Activated effector memory CD4-positive, alpha-beta T cell treated with Interleukin-2 at 50 U/mL for 16 hours (primary cell): ENCODE data around the gene ZNF445.
"Not testable (repeated sequence)": the region's sequence is repeated elsewhere in the genome, so short reads cannot be mapped to it uniquely, and the experiment has no call there.

ENCODE experiments used
- DNase-seq: peaks from one replicate; pipeline ENCODE4 v3.0.0-alpha.2; 2020

ZNF445 gene

GRCh38 chr3:44477312-44478030 lies at the start of gene ZNF445:
Gene ZNF445 (minus strand): TSS chr3:44477670. CDS start chr3:44455549, 22,121 bp downstream.
- DNase-seq, result peak; percentile 67

DNA sequence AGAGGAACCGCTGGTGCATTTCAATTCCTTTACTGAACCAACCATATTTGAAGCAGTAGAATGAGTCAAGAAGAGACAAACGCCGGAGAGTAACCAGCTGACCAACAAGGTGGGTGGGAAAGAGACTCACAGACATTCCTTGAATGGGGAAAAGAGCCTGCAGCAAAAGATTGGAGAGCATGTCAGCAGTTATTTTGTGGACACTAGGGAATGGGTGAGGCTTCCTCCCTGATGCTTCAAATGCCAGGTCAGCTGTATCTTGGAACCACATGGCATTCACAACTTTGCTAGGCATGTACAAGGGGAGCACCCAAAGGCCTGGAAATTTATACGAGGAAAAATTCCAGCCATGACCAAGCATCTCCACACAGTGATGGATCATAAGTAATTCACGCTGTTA lies 47.6 kb upstream of the ZNF445 start:
- DNase-seq, result no peak

DNA sequence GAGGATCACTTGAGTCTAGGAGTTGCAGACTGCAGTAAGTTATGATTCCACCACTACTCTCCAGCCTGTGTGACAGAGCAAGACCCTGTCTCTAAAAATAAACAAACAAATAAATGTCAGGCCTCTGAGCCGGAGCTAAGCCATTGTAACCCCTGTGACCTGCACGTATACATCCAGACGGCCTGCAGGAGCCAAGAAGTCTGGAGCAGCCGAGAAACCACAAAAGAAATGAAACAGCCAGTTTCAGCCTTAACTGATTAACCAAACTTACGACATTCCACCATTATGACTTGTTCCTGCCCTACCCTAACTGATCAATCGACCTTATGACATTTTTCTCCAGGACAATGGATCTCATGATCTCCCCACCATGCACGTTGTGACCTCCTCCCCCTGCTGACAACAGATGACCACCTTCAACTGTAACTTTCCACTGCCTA lies 45.0 kb upstream of the ZNF445 start:
- DNase-seq, result no peak

- no peak for DNase-seq
Observed at GRCh38 chr3:44521721-44522120, 44.3 kb upstream of the ZNF445 start.

DNA sequence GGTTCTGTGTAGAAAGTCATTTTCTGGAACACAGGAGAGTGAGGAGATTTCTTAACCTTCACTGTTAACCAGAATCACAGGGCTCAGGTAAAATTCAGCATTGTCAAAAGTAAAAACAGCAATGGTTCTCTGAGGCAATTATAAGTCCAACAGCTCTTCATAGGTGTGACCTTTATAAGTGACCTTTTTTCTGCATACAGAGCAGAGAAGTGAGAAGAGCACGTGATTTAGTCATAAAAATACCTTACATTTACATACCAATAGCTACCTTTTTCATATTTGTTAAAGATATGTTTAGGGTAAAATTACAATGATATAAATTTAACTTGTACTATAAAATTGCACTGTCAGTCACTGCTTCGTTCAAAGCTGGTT lies 41.3 kb upstream of the ZNF445 start:
- DNase-seq, result no peak

DNA sequence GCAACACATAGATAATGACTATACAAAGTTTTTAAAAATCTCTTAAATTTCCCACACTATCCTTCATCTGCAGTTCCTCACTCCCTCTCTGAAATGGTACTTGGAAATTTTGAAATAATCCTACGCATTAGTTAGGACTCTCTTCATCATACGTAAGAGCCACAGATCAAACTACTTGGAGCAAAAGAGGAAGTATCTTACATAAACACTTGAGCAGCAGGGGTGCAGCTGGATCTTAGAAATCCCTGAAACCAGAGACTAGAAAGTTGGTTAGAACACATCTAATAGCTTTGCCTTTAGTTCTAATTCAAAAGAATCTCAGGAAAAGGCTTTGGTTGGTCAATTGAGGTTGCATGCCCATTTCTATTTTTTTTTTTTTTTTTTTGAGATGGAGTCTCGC lies 38.8 kb upstream of the ZNF445 start:
- no peak for DNase-seq

- no peak for DNase-seq
Observed at GRCh38 chr3:44513513-44513912, 36.0 kb upstream of the ZNF445 start.

DNA sequence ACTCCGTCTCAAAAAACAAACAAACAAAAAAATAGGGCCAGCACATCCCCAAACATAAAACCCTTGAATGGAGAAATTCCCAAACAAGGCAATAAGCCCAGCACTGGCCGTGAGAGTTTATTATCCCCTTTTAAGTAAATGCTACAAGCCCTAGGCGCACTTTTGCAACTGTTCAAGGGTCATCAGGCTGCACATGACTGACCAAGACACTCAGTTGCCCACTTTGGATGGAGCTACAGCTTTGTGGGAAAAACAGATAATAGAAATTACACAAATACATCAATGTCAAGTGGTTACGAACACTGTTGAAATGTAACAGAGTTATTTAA lies 33.7 kb upstream of the ZNF445 start:
- DNase-seq, result no peak

DNA sequence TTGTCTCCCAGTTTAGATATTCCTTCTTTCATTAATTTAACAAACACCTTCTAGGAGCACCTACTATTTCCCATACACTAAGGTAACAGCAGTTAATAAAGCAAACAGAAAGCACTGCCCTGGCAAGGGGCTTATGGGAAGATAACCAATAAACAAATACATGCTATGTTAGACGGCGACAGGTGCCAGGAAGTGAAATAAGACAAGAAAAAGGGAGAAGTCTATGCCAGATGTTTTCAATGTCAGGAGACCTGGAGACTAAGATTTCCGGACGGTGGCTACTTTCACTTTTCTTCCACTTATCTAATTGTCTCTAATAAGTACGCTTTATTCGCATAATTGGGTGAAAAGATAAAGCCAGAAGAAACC lies 32.5 kb upstream of the ZNF445 start:
- no peak for DNase-seq

- no peak for DNase-seq
Observed at GRCh38 chr3:44509393-44509921, 32.0 kb upstream of the ZNF445 start.

GRCh38 chr3:44506961-44507360 lies 29.5 kb upstream of the ZNF445 start:
- no peak for DNase-seq

GRCh38 chr3:44506556-44506955 lies 29.1 kb upstream of the ZNF445 start:
- no peak for DNase-seq

DNA sequence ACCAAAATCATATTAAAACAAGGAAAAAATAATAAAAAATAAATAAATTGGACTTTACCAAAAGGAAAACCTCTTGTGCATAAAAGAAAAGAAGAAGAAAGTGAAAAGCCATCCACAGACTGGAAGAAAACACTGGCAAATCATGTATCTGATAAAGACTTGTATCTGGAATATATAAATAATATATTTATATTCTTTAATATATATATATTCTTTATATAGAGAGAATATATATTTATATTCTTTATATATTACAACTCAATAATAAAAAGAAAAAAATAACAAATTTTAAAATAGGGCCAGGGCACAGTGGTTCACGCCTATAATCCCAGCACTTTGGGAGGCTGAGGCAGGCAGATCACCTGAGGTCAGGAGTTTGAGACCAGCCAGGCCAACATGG lies 27.1 kb upstream of the ZNF445 start:
- no peak for DNase-seq

DNA sequence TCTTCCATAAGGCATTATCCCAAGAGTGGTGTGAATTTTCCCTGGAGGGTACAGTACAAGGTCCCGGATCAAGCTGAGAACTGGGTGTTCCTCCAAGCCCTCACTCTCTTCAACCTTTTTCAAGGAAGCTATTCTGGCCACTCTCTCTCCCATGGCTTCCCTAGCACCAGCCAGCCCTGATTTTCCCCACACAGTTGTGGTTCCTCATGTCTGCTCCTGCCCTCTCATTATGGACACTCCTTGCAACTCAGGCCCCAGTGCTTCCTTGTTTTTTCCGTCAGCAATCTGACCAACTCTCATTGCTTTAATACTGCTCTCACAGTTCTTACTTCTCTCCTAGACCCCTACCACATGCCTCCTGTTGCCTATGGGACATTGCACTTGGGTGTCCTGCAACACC lies 25.7 kb upstream of the ZNF445 start:
- not testable (repeated sequence) for DNase-seq

- DNase-seq, result no peak
Observed at GRCh38 chr3:44501971-44502370, 24.5 kb upstream of the ZNF445 start.

DNA sequence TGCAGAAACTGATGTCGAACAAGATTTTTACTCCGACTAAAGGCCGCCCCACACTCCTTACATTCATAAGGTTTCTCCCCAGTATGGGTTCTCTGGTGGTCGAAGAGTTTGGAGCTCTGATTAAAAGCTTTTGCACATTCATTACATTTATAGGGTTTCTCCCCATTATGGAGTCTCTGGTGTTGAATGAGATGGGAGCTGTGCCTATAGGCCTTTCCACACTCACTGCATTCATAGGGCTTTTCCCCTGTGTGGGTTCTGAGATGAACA lies 22.4 kb upstream of the ZNF445 start:
- DNase-seq, result not testable (repeated sequence)

DNA sequence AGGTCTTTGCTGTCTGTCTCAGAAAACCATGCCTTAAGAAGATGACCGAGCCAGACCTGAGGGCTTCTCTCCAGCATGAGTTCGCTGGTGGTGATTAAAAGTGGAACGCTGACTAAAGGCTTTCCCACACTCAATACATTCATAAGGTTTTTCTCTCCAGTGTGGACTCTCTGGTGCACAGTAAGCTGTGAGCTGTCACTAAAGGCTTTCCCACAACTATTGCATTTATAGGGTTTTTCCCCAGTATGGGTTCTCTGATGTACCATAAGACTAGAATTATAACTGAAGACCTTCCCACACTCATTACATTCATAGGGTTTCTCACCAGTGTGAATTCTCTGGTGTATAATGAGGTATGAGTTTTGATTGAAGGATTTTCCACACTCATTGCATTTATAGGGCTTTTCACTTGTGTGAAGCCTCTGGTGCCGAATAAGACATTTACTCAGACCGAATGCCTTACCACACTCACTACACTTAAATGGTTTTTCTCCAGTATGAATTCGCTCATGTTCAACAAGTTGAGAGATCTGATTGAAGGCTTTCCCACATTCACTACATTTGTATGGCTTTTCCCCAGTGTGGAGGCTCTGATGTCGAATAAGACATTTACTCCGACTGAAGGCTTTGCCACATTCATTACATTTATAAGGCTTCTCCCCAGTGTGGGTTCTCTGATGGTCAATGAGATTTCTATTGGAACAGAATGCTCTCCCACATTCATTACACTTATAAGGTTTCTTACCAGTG lies 21.9 kb upstream of the ZNF445 start:
- DNase-seq, result no peak

GRCh38 chr3:44495636-44496415 lies 18.4 kb upstream of the ZNF445 start:
- no peak for DNase-seq

DNA sequence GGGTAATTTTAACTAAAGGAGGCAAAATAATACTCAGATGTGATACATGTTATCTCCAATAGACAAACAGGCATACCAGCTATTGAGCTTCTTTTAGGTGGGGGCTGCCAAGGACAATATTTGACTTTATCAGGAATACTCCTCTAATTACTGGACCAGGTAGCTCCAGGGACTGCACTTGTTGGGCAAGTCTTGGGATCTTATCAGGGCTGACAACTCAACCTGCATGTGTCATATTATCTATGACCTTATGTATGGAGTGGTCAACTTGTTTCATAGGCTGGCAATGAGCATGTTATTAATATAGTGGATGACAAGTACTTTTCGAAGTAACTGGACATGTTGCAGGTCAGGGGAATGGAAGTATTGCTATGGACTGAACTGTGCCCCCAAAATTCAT lies 15.0 kb upstream of the ZNF445 start:
- DNase-seq, result no peak

GRCh38 chr3:44482721-44483120 lies 5.3 kb upstream of the ZNF445 start:
- DNase-seq, result no peak

GRCh38 chr3:44478606-44479094 lies 1.2 kb upstream of the ZNF445 start:
- no peak for DNase-seq

DNA sequence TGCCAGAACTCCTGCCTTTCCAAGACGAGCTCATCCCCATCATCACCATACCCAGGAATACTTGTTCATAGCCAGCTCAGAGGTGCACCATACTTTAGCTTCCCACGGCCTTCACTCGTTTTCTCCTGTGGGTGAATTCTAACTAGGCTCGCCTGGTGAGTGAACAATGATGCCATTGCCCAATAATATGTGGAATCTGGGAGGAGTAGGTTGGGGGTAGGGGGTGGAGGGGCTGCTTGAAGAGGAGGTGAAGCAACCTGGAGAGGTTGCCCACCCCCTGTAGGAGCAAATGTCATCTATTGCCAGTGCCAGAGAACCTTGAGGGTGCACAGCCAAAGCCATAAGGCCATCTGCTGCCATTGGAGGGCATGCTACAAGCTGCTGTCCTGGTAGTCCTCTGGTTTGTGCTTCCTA lies 592 bp upstream of the ZNF445 start:
- no peak for DNase-seq

- no peak for DNase-seq
Observed at GRCh38 chr3:44476963-44477311, 533 bp downstream of the ZNF445 start.

DNA sequence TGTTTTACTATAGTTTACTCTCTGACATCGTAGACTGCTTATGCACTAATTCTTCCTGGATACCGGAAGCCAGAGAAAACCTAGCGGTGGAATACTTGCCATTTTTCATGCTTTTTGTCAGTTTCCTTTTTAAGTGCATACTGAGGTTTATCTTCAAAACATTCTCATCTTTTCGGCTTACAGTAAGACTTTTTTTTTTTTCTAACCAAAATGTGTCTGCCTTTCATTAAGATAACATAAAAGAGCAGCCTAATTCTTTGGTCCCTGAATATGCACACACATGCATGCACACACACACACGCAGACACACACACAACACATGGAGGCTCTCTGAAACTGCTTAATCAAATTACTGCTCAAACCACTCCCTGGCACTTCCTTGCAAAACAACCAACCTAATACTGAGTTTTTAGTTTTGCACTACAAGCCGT lies 1.3 kb downstream of the ZNF445 start:
- no peak for DNase-seq
